ENCODE results near the gene RPUSD1.
"Not testable (repeated sequence)": the region's sequence is repeated elsewhere in the genome, so short reads cannot be mapped to it uniquely, and the experiment has no call there.

RPUSD1 gene

DNA sequence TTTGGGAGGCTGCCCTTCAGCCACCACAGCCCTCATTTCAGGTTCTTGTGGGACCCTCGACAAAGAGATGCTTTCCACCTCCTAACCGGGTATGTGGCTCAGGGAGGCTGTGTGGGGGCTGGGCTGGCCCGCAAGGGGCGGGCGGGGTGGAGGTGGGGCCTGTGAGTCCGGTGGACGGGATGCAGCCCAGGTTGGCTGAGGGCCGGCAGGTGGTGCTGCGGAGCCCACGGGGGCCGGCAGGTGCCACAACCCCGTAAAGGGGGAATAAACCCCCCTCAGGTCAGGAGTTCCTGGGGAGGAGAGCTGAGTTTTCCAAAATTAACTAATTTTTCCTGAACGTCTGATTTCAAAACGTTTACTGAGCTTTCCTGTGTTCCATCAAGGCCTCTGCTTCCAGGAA lies 42.4 kb downstream of the RPUSD1 start:
- 4% methylated on average over 14 of the region's 14 CpGs for WGBS
- Histone ChIP-seq H3K4me2 (ENCODE audit: low read length, poor library complexity, severe bottlenecking) (no peak overlapping the region), H3K9me3 (ENCODE audit: control insufficient read depth, low read length) (no peaks in the 10 kb centered on the region), H3K27me3 (ENCODE audit: control insufficient read depth in 1 of 2, insufficient read depth in 1 of 2, low read length in 2 of 2) (peaks cover 0 to 8% of the 10 kb centered on the region in 2 experiments), H2BK120ac (ENCODE audit: low read depth, low read length) (no peak overlapping the region), H3K4ac (ENCODE audit: low read depth in 1 of 2, low read length in 2 of 2) (no peak overlapping the region), H2AK5ac (ENCODE audit: low read length, severe bottlenecking) (no peak overlapping the region), H3K14ac (ENCODE audit: low read length in 2 of 2) (no peak overlapping the region), H3K4me1 (ENCODE audit: control insufficient read depth, insufficient read depth, low read depth, low read length) (peaks cover 8% of the 10 kb centered on the region), H3K9ac (ENCODE audit: low read length) (no peak overlapping the region), H3K36me3 (ENCODE audit: control insufficient read depth in 1 of 2, insufficient read depth in 2 of 2, low read depth in 1 of 2, low read length in 2 of 2) (no peaks in the 10 kb centered on the region), H4K8ac (ENCODE audit: low read length) (no peak overlapping the region), H3K79me1 (replicated peaks; ENCODE audit: low read length, poor library complexity, severe bottlenecking) (peaks cover 2% of the 10 kb centered on the region), H2BK5ac (ENCODE audit: low read depth, low read length, poor library complexity, severe bottlenecking) (no peak overlapping the region), H3K27ac (ENCODE audit: low read length, poor library complexity, severe bottlenecking) (no peak overlapping the region), H3K18ac (ENCODE audit: low read depth in 1 of 2, low read length in 2 of 2) (no peak overlapping the region), H4K91ac (ENCODE audit: low read length) (no peak overlapping the region), H3K23ac (ENCODE audit: low read length in 2 of 2) (no peak overlapping the region), H2BK15ac (ENCODE audit: low read depth, poor library complexity, severe bottlenecking) (no peak overlapping the region), H2AFZ (ENCODE audit: low read depth, low read length) (no peak overlapping the region), H3K4me3 (ENCODE audit: insufficient read depth in 1 of 2, low read depth in 1 of 2, low read length in 2 of 2) (no peak overlapping the region), H2BK12ac (ENCODE audit: low read length in 2 of 2) (no peak overlapping the region)
- no peak for DNase-seq

DNA sequence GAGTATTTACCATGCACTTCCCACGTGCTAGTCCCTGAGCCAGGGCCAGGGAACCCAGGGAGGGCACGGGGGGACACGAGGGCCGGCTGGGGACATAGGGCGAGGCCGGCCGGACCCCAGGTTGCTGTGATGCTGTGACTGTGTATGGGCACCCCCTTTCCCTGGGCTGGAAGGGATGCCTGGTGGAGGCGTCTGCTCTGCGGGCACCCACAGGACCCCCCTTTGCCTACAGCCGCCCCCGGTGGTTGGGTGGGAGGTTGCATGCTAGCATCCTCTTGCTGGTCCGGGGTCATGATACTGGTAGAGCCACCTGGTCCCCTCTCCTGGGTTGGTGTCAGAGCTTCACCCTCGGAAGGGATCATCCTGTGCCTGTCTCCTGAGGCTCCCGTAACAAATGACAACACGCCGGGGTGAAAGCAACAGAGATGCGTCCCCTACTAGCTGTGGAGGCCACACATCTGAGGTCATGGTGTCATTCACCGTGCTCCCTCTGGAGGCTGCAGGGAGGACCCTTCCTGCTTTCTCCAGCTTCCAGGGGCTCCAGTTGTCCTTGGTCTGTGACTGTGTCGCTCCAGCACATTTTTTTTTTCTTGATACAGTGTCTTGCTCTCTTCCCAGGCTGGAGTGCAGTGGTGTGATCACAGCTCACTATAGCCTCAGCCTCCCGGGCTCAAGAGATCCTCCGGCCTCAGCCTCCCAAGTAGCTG lies 44.2 kb downstream of the RPUSD1 start:
- Histone ChIP-seq H3K4me2 (ENCODE audit: low read length, poor library complexity, severe bottlenecking) (no peak overlapping the region), H3K23ac (ENCODE audit: low read length in 2 of 2) (no peak overlapping the region), H2BK12ac (ENCODE audit: low read length in 2 of 2) (no peak overlapping the region), H3K79me1 (replicated peaks; ENCODE audit: low read length, poor library complexity, severe bottlenecking) (peaks cover 15% of the 10 kb centered on the region), H3K36me3 (ENCODE audit: control insufficient read depth in 1 of 2, insufficient read depth in 2 of 2, low read depth in 1 of 2, low read length in 2 of 2) (peaks cover 4 to 7% of the 10 kb centered on the region in 2 experiments), H3K27ac (ENCODE audit: low read length, poor library complexity, severe bottlenecking) (no peak overlapping the region), H3K18ac (ENCODE audit: low read depth in 1 of 2, low read length in 2 of 2) (no peak overlapping the region), H3K4ac (ENCODE audit: low read depth in 1 of 2, low read length in 2 of 2) (no peak overlapping the region), H2BK15ac (ENCODE audit: low read depth, poor library complexity, severe bottlenecking) (no peak overlapping the region), H3K27me3 (ENCODE audit: control insufficient read depth in 1 of 2, insufficient read depth in 1 of 2, low read length in 2 of 2) (peaks cover 0 to 6% of the 10 kb centered on the region in 2 experiments), H3K14ac (ENCODE audit: low read length in 2 of 2) (no peak overlapping the region), H2AFZ (ENCODE audit: low read depth, low read length) (no peak overlapping the region), H2AK5ac (ENCODE audit: low read length, severe bottlenecking) (no peak overlapping the region), H3K4me3 (ENCODE audit: insufficient read depth in 1 of 2, low read depth in 1 of 2, low read length in 2 of 2) (no peak overlapping the region), H4K91ac (ENCODE audit: low read length) (no peak overlapping the region), H4K8ac (ENCODE audit: low read length) (no peak overlapping the region), H3K9me3 (ENCODE audit: control insufficient read depth, low read length) (no peaks in the 10 kb centered on the region), H2BK5ac (ENCODE audit: low read depth, low read length, poor library complexity, severe bottlenecking) (no peak overlapping the region), H3K9ac (ENCODE audit: low read length) (no peak overlapping the region), H3K4me1 (ENCODE audit: control insufficient read depth, insufficient read depth, low read depth, low read length) (peaks cover 17% of the 10 kb centered on the region), H2BK120ac (ENCODE audit: low read depth, low read length) (no peak overlapping the region)
- no peak for DNase-seq
- 90% methylated on average over 20 of the region's 21 CpGs for WGBS

DNA sequence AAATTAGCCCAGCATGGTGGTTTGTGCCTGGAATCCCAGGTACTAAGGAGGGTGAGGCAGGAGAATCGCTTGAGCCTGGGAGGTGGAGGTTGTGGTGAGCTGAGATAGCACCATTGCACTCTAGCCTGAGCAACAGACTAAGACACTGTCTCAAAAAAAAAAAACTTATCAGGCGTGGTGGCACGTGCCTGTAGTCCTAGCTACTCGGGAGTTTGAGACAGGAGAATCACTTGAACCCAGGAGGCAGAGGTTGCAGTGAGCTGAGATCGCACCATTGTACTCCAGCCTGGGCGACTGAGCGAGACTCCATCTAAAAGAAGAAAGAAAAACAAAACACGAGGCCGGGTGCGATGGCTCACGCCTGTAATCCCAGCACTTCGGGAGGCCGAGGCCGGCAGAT lies 45.3 kb downstream of the RPUSD1 start:
- not testable (repeated sequence) for H3K18ac ChIP-seq (ENCODE audit: low read depth in 1 of 2, low read length in 2 of 2); H2AK5ac ChIP-seq (ENCODE audit: low read length, severe bottlenecking)
- peaks cover 17% of the 10 kb centered on the region for H3K4me1 ChIP-seq (ENCODE audit: control insufficient read depth, insufficient read depth, low read depth, low read length)

DNA sequence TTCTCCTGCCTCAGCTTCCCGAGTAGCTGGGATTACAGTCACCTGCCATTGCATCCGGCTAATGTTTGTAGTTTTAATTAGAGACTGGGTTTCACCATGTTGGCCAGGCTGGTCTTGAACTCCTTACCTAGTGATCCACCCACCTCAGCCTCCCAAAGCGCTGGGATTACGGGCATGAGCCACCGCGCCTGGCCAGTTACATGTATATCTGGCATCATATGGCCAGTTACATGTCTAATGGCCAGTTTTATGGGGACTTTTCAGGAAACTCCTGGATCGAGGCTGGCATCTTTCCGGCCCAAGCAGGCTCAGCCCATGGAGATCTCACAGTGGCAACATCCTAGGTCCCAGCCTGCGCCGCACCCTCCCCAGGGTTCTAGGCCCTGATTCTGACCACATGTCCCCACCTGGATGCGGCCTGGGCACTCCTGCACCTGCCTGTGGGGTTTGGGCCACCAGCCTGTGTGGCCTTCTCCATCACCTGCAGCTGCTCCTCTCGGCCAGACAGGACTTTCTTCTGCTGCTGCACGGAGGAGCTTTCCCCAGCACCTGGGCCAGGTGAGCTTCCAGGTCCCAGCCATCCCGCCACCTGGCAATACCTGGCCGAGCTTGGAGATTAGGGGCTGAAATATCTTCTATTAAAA lies 46.1 kb downstream of the RPUSD1 start:
- Histone ChIP-seq H2BK12ac (ENCODE audit: low read length in 2 of 2) (no peak overlapping the region), H2AK5ac (ENCODE audit: low read length, severe bottlenecking) (no peak overlapping the region), H3K36me3 (ENCODE audit: control insufficient read depth in 1 of 2, insufficient read depth in 2 of 2, low read depth in 1 of 2, low read length in 2 of 2) (peaks cover 15 to 23% of the 10 kb centered on the region in 2 experiments), H3K4me3 (ENCODE audit: insufficient read depth in 1 of 2, low read depth in 1 of 2, low read length in 2 of 2) (peak overlapping the region in 1 of 2 experiments; percentile 33), H2AFZ (ENCODE audit: low read depth, low read length) (no peak overlapping the region), H3K9me3 (ENCODE audit: control insufficient read depth, low read length) (no peaks in the 10 kb centered on the region), H3K27me3 (ENCODE audit: control insufficient read depth in 1 of 2, insufficient read depth in 1 of 2, low read length in 2 of 2) (peaks cover 0 to 6% of the 10 kb centered on the region in 2 experiments), H3K9ac (ENCODE audit: low read length) (no peak overlapping the region), H3K23ac (ENCODE audit: low read length in 2 of 2) (no peak overlapping the region), H4K91ac (ENCODE audit: low read length) (no peak overlapping the region), H3K4me2 (ENCODE audit: low read length, poor library complexity, severe bottlenecking) (no peak overlapping the region), H3K14ac (ENCODE audit: low read length in 2 of 2) (no peak overlapping the region), H2BK5ac (ENCODE audit: low read depth, low read length, poor library complexity, severe bottlenecking) (no peak overlapping the region), H3K27ac (ENCODE audit: low read length, poor library complexity, severe bottlenecking) (no peak overlapping the region), H3K79me1 (replicated peaks; ENCODE audit: low read length, poor library complexity, severe bottlenecking) (peaks cover 25% of the 10 kb centered on the region), H2BK120ac (ENCODE audit: low read depth, low read length) (no peak overlapping the region), H3K4ac (ENCODE audit: low read depth in 1 of 2, low read length in 2 of 2) (no peak overlapping the region), H2BK15ac (ENCODE audit: low read depth, poor library complexity, severe bottlenecking) (no peak overlapping the region), H3K18ac (ENCODE audit: low read depth in 1 of 2, low read length in 2 of 2) (no peak overlapping the region), H3K4me1 (ENCODE audit: control insufficient read depth, insufficient read depth, low read depth, low read length) (peaks cover 17% of the 10 kb centered on the region), H4K8ac (ENCODE audit: low read length) (peak overlapping the region; percentile 64)
- WGBS = 94% methylated on average over 15 of the region's 15 CpGs
- DNase-seq = no peak

More for the DNA sequence above, 45.3 kb downstream of the RPUSD1 start:
- H4K91ac ChIP-seq (ENCODE audit: low read length); H4K8ac ChIP-seq (ENCODE audit: low read length); H3K4me2 ChIP-seq (ENCODE audit: low read length, poor library complexity, severe bottlenecking); H3K23ac ChIP-seq (ENCODE audit: low read length in 2 of 2); H3K4ac ChIP-seq (ENCODE audit: low read depth in 1 of 2, low read length in 2 of 2); H3K9me3 ChIP-seq (ENCODE audit: control insufficient read depth, low read length); H3K27me3 ChIP-seq (ENCODE audit: control insufficient read depth in 1 of 2, insufficient read depth in 1 of 2, low read length in 2 of 2); H2BK120ac ChIP-seq (ENCODE audit: low read depth, low read length); H2BK5ac ChIP-seq (ENCODE audit: low read depth, low read length, poor library complexity, severe bottlenecking); H3K27ac ChIP-seq (ENCODE audit: low read length, poor library complexity, severe bottlenecking); H2AFZ ChIP-seq (ENCODE audit: low read depth, low read length); H3K14ac ChIP-seq (ENCODE audit: low read length in 2 of 2); DNase-seq; H2BK15ac ChIP-seq (ENCODE audit: low read depth, poor library complexity, severe bottlenecking); H3K4me3 ChIP-seq (ENCODE audit: insufficient read depth in 1 of 2, low read depth in 1 of 2, low read length in 2 of 2); H2BK12ac ChIP-seq (ENCODE audit: low read length in 2 of 2); H3K9ac ChIP-seq (ENCODE audit: low read length): not testable (repeated sequence)
- WGBS = 88% methylated on average over 13 of the region's 14 CpGs
- H3K36me3 ChIP-seq (ENCODE audit: control insufficient read depth in 1 of 2, insufficient read depth in 2 of 2, low read depth in 1 of 2, low read length in 2 of 2) = peaks cover 7 to 16% of the 10 kb centered on the region in 2 experiments
- peaks cover 18% of the 10 kb centered on the region for H3K79me1 ChIP-seq (replicated peaks; ENCODE audit: low read length, poor library complexity, severe bottlenecking)
